Trophoblast cell (in vitro differentiated cells and primary cell): ENCODE results near the gene CCNQ.

Source experiments
- DNase-seq, 2 donors: peaks; one replicate each; pipeline ENCODE4 v3.0.0-alpha.2; 2016
- H2AFZ ChIP-seq: 2 replicates; pipeline ENCODE4 v1.6.1; 2013; ENCODE audit warnings: low read length, moderate library complexity, mild to moderate bottlenecking; ENCODE audit not compliant: insufficient read depth, poor library complexity
- H2AK5ac ChIP-seq: 2 replicates; pipeline ENCODE4 v1.6.1; 2013; ENCODE audit warnings: mild to moderate bottlenecking, low read length
- H2BK120ac ChIP-seq: 2 replicates; pipeline ENCODE4 v1.6.1; 2013; ENCODE audit warnings: low read length, mild to moderate bottlenecking, moderate library complexity; ENCODE audit not compliant: insufficient read depth, poor library complexity
- H2BK12ac ChIP-seq: 2 replicates; pipeline ENCODE4 v1.6.1; 2013; ENCODE audit warnings: mild to moderate bottlenecking, low read length, moderate library complexity
- H2BK5ac ChIP-seq: 2 replicates; pipeline ENCODE4 v1.6.1; 2013; ENCODE audit warnings: low read length, low read depth, moderate library complexity, mild to moderate bottlenecking; ENCODE audit not compliant: poor library complexity
- H3K14ac ChIP-seq: 2 replicates; pipeline ENCODE4 v1.6.1; 2013; ENCODE audit warnings: mild to moderate bottlenecking, low read length
- H3K18ac ChIP-seq: 2 replicates; pipeline ENCODE4 v1.6.1; 2013; ENCODE audit warnings: mild to moderate bottlenecking, low read length
- H3K23ac ChIP-seq: 2 replicates; pipeline ENCODE4 v1.6.1; 2013; ENCODE audit warnings: low read length
- H3K27ac ChIP-seq: 2 replicates; pipeline ENCODE4 v1.5.1; 2013; ENCODE audit warnings: low read depth, mild to moderate bottlenecking, inconsistent platforms, low read length, moderate library complexity
- H3K27me3 ChIP-seq: 2 replicates; pipeline ENCODE4 v1.6.1; 2013; ENCODE audit warnings: inconsistent platforms, mild to moderate bottlenecking, low read length, moderate library complexity; ENCODE audit not compliant: insufficient read depth
- H3K36me3 ChIP-seq, 2 experiments: 1 replicate in 1 of 2; 2 replicates in 1 of 2; pipeline ENCODE4 v1.6.1; 2013; ENCODE audit warnings: low read length in 2 of 2, mild to moderate bottlenecking in 2 of 2, moderate library complexity in 1 of 2; ENCODE audit not compliant: insufficient read depth in 2 of 2, control insufficient read depth in 1 of 2
- H3K4ac ChIP-seq: 2 replicates; pipeline ENCODE4 v1.6.1; 2013; ENCODE audit warnings: low read depth, mild to moderate bottlenecking, low read length, moderate library complexity
- H3K4me1 ChIP-seq, 2 experiments: 1 replicate in 1 of 2; 2 replicates in 1 of 2; pipeline ENCODE4 v1.6.1; 2013; ENCODE audit warnings: low read length in 2 of 2, mild to moderate bottlenecking in 2 of 2, moderate library complexity in 1 of 2; ENCODE audit not compliant: insufficient read depth in 2 of 2, control insufficient read depth in 1 of 2
- H3K4me2 ChIP-seq: 2 replicates; pipeline ENCODE4 v1.6.1; 2013; ENCODE audit warnings: inconsistent platforms, mild to moderate bottlenecking, low read length, moderate library complexity
- H3K4me3 ChIP-seq: 2 replicates; pipeline ENCODE4 v1.5.1; 2013; ENCODE audit warnings: mild to moderate bottlenecking, low read depth, low read length, inconsistent platforms
- H3K79me1 ChIP-seq: one replicate; pipeline ENCODE4 v1.6.1; 2013; ENCODE audit warnings: low read length
- H3K79me2 ChIP-seq: 2 replicates; pipeline ENCODE4 v1.6.1; 2013; ENCODE audit warnings: low read length, mild to moderate bottlenecking; ENCODE audit not compliant: control insufficient read depth, insufficient read depth, poor library complexity
- H3K9ac ChIP-seq: 2 replicates; pipeline ENCODE4 v1.6.1; 2013; ENCODE audit warnings: mild to moderate bottlenecking, low read length
- H3K9me3 ChIP-seq: 2 replicates; pipeline ENCODE4 v1.6.1; 2013; ENCODE audit warnings: low read depth, mild to moderate bottlenecking, control low read depth, inconsistent platforms, low read length; ENCODE audit not compliant: insufficient read depth
- H4K12ac ChIP-seq: 2 replicates; pipeline ENCODE4 v1.6.1; 2013; ENCODE audit warnings: low read depth, mild to moderate bottlenecking, low read length, moderate library complexity
- H4K8ac ChIP-seq: 2 replicates; pipeline ENCODE4 v1.6.1; 2013; ENCODE audit warnings: low read depth, mild to moderate bottlenecking, low read length, moderate library complexity
- H4K91ac ChIP-seq: one replicate; pipeline ENCODE4 v1.6.1; 2013; ENCODE audit warnings: low read depth, mild to moderate bottlenecking, low read length, moderate library complexity
- WGBS: extraction: QIAGEN DNeasy Blood & Tissue Kit; methylation state at CpG from one replicate; pipeline ENCODE4 v1.1.7; 2013; ENCODE audit warnings: missing lambda C conversion rate; ENCODE audit not compliant: insufficient read length, insufficient coverage; ENCODE audit errors: extremely low coverage; 5-methylcytosine and 5-hydroxymethylcytosine counted together

CCNQ gene

GRCh38 chrX:153596981-153597750 lies 1.8 kb downstream of the CCNQ start:
- no peak for DNase-seq
- Histone ChIP-seq H3K14ac (no peak overlapping the region), H3K4me2 (no peak overlapping the region), H3K4me3 (no peak overlapping the region), H3K36me3 (peaks cover 29 to 31% of the 10 kb centered on the region in 2 experiments), H3K79me2 (peaks cover 3% of the 10 kb centered on the region), H3K4ac (no peak overlapping the region), H3K9me3 (no peaks in the 10 kb centered on the region), H2BK120ac (no peak overlapping the region), H4K91ac (no peak overlapping the region), H4K12ac (no peak overlapping the region), H3K23ac (no peak overlapping the region), H2BK12ac (no peak overlapping the region), H3K27ac (no peak overlapping the region), H3K4me1 (peaks cover 3 to 10% of the 10 kb centered on the region in 2 experiments), H2AFZ (no peak overlapping the region), H3K79me1 (peaks cover 3% of the 10 kb centered on the region), H3K18ac (no peak overlapping the region), H2AK5ac (no peak overlapping the region), H3K27me3 (no peaks in the 10 kb centered on the region), H2BK5ac (no peak overlapping the region), H3K9ac (no peak overlapping the region), H4K8ac (no peak overlapping the region)
- WGBS, result no CpG with 5 or more reads among the region's 6 CpGs

DNA sequence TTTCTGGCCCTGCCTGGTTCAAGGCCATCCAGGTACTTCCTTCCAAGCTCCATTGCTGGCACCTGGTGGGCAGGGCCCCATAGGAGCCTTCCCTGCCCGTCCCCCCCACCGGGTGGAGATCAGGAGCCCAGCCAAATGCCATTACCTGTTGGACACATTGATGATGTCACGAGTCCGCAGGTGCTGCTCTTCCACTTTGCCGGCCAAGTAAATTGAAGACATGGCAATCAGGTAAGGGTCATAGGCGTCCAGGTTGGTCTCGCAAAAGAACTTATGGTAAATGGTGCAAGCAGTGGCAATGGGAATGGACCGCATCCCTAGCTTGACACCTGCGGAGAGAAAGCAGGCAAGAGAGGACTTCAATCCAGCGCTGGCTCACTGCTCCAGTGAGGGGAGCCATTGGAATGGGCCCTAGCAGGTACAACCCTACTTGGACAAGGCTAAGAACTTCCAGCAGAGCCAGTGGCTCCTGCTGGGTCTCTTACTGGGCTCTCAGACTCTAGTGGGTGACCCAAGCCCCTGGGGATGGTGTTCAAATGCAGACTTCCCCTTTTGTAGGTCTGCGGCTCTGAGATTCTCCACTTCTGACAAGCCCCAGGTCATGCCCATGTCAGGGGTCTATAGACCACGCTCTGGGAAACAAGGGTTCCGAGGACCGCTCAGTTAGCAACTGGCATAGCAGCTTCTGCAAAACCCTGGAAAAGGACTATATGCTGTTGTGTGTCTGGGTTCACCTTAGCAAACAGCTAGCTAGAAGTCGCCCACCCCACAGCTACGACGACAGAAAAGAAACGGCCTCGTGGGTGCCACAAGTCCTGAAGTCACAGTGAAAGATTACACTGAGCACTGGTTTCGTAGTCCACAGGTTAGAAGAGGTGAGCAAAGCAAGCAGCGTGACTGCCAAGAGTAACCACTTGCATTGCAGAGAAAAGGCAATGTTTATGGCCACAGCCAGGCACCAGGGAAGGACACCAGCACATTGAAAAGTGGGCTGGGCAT lies 2.8 kb downstream of the CCNQ start:
- Histone ChIP-seq H3K4me2 (no peak overlapping the region), H2AFZ (no peak overlapping the region), H2BK120ac (no peak overlapping the region), H3K27me3 (no peaks in the 10 kb centered on the region), H2BK12ac (no peak overlapping the region), H3K23ac (no peak overlapping the region), H3K79me2 (peaks cover 3% of the 10 kb centered on the region), H3K18ac (no peak overlapping the region), H3K36me3 (peaks cover 38 to 39% of the 10 kb centered on the region in 2 experiments), H3K4ac (no peak overlapping the region), H3K9ac (no peak overlapping the region), H3K4me1 (peaks cover 3 to 10% of the 10 kb centered on the region in 2 experiments), H2BK5ac (no peak overlapping the region), H2AK5ac (no peak overlapping the region), H3K79me1 (peaks cover 3% of the 10 kb centered on the region), H3K27ac (no peak overlapping the region), H3K9me3 (no peaks in the 10 kb centered on the region), H3K14ac (no peak overlapping the region), H4K91ac (no peak overlapping the region), H3K4me3 (no peak overlapping the region), H4K12ac (no peak overlapping the region), H4K8ac (no peak overlapping the region)
- no peak for DNase-seq
- WGBS, result no CpG with 5 or more reads among the region's 21 CpGs

- H3K79me1 ChIP-seq, result peaks cover 3% of the 10 kb centered on the region
- H2BK5ac ChIP-seq, result no peak overlapping the region
- H3K9me3 ChIP-seq, result no peaks in the 10 kb centered on the region
- H2AK5ac ChIP-seq, result no peak overlapping the region
- H3K14ac ChIP-seq, result no peak overlapping the region
- DNase-seq, result no peak
- no peak overlapping the region for H3K23ac ChIP-seq
- no peak overlapping the region for H4K12ac ChIP-seq
- peaks cover 3% of the 10 kb centered on the region for H3K79me2 ChIP-seq
- no CpG with 5 or more reads among the region's 11 CpGs for WGBS
- no peak overlapping the region for H3K9ac ChIP-seq
- H3K18ac ChIP-seq, result no peak overlapping the region
- no peak overlapping the region for H2AFZ ChIP-seq
- H2BK12ac ChIP-seq, result no peak overlapping the region
- H3K4me2 ChIP-seq, result no peak overlapping the region
- no peak overlapping the region for H3K4ac ChIP-seq
- no peak overlapping the region for H2BK120ac ChIP-seq
- H3K4me3 ChIP-seq, result no peak overlapping the region
- peaks cover 3 to 10% of the 10 kb centered on the region in 2 experiments for H3K4me1 ChIP-seq
- H3K27me3 ChIP-seq, result no peaks in the 10 kb centered on the region
- H3K27ac ChIP-seq, result no peak overlapping the region
- H4K91ac ChIP-seq, result no peak overlapping the region
- H3K36me3 ChIP-seq, result peaks cover 38 to 46% of the 10 kb centered on the region in 2 experiments
- no peak overlapping the region for H4K8ac ChIP-seq
Observed at GRCh38 chrX:153595387-153595786, 3.6 kb downstream of the CCNQ start.

GRCh38 chrX:153593811-153594500 lies 5.0 kb downstream of the CCNQ start:
- no peak overlapping the region for H3K18ac ChIP-seq
- H2BK5ac ChIP-seq, result no peak overlapping the region
- DNase-seq, result no peak
- no peak overlapping the region for H3K4me3 ChIP-seq
- no peaks in the 10 kb centered on the region for H3K79me2 ChIP-seq
- no peaks in the 10 kb centered on the region for H3K79me1 ChIP-seq
- no peaks in the 10 kb centered on the region for H3K9me3 ChIP-seq
- no peak overlapping the region for H3K14ac ChIP-seq
- H3K36me3 ChIP-seq, result peaks cover 43 to 50% of the 10 kb centered on the region in 2 experiments
- H4K8ac ChIP-seq, result no peak overlapping the region
- no peak overlapping the region for H2BK120ac ChIP-seq
- no peak overlapping the region for H3K27ac ChIP-seq
- H4K12ac ChIP-seq, result no peak overlapping the region
- no CpG with 5 or more reads among the region's 22 CpGs for WGBS
- H2BK12ac ChIP-seq, result no peak overlapping the region
- H3K27me3 ChIP-seq, result no peaks in the 10 kb centered on the region
- H3K4me2 ChIP-seq, result no peak overlapping the region
- H3K9ac ChIP-seq, result no peak overlapping the region
- H4K91ac ChIP-seq, result no peak overlapping the region
- H3K4me1 ChIP-seq, result peaks cover 3 to 4% of the 10 kb centered on the region in 2 experiments
- no peak overlapping the region for H2AFZ ChIP-seq
- no peak overlapping the region for H3K23ac ChIP-seq
- H3K4ac ChIP-seq, result no peak overlapping the region
- no peak overlapping the region for H2AK5ac ChIP-seq
